IMR-90 (cell line): ENCODE measurements around the gene NPAS2. TPM values are rescaled to one million over a fixed set of nuclear protein-coding genes. Genes with fewer than 3 reads are reported as not detected.

ENCODE experiments used
- ATAC-seq: fragments of 200-7000 bp; cut with Tn5 transposase; 2 replicates; pipeline ENCODE4 v1.9.1; 2020; ENCODE audit warnings: low read depth, mild to moderate bottlenecking, moderate library complexity
- BruUV-seq: library from RNA; stranded (reverse); fragments of 400-500 nt; replicated peaks from 2 replicates; lab custom pipeline; 2021; lab: Mats Ljungman, UMichigan
- CTCF ChIA-PET: fragments of 300-600 bp; formaldehyde crosslinking; extraction: SDS; loops from one replicate; lab custom pipeline; 2021; ENCODE audit warnings: antibody characterized with exemption; lab: Yijun Ruan, JAX
- POLR2A ChIA-PET: fragments of 300-600 bp; sonication (Branson Sonifier 250); formaldehyde crosslinking; loops from one replicate; lab custom pipeline; 2022; ENCODE audit warnings: antibody characterized with exemption; ENCODE audit not compliant: unreplicated experiment; lab: Charles Lee
- DNase-seq: peaks from one replicate; pipeline ENCODE4 v3.0.0; 2013
- H2AFZ ChIP-seq: replicated peaks from 2 replicates; pipeline ENCODE3; 2013; ENCODE audit warnings: low read length, mild to moderate bottlenecking; ENCODE audit not compliant: poor library complexity
- H2AK5ac ChIP-seq: 2 replicates; pipeline ENCODE4 v1.6.1; 2013; ENCODE audit warnings: low read depth, low read length, inconsistent platforms
- H2AK9ac ChIP-seq: replicated peaks from 2 replicates; pipeline ENCODE3; 2013; ENCODE audit warnings: mild to moderate bottlenecking, low read depth, low read length, moderate library complexity; ENCODE audit not compliant: poor library complexity
- H2BK120ac ChIP-seq: 2 replicates; pipeline ENCODE4 v1.6.1; 2013; ENCODE audit warnings: low read depth, low read length, inconsistent platforms
- H2BK15ac ChIP-seq: 3 replicates; pipeline ENCODE4 v1.6.1; 2013; ENCODE audit warnings: low read depth, low read length, inconsistent platforms
- H2BK20ac ChIP-seq: 2 replicates; pipeline ENCODE4 v1.6.1; 2013; ENCODE audit warnings: low read depth, mild to moderate bottlenecking, inconsistent platforms, low read length, moderate library complexity
- H2BK5ac ChIP-seq: 2 replicates; pipeline ENCODE4 v1.6.1; 2013; ENCODE audit warnings: mild to moderate bottlenecking, low read depth, low read length, inconsistent platforms; ENCODE audit not compliant: poor library complexity, severe bottlenecking
- H3K14ac ChIP-seq: replicated peaks from 2 replicates; pipeline ENCODE4 v1.6.1; 2013; ENCODE audit warnings: low read depth, low read length, inconsistent platforms
- H3K18ac ChIP-seq: 2 replicates; pipeline ENCODE4 v1.6.1; 2013; ENCODE audit warnings: low read depth, low read length, control low read depth
- H3K23ac ChIP-seq: 2 replicates; pipeline ENCODE4 v1.6.1; 2013; ENCODE audit warnings: low read depth, low read length, inconsistent platforms
- H3K27ac ChIP-seq: 2 replicates; pipeline ENCODE4 v1.5.1; 2013; ENCODE audit warnings: mild to moderate bottlenecking, control low read depth, low read length; ENCODE audit not compliant: insufficient read depth
- H3K27me3 ChIP-seq: 2 replicates; pipeline ENCODE4 v1.6.1; 2013; ENCODE audit warnings: low read length; ENCODE audit not compliant: control insufficient read depth, insufficient read depth
- H3K36me3 ChIP-seq: 2 replicates; pipeline ENCODE4 v1.6.1; 2013; ENCODE audit warnings: low read length, mixed read lengths; ENCODE audit not compliant: control insufficient read depth, insufficient read depth
- H3K4ac ChIP-seq: 2 replicates; pipeline ENCODE4 v1.6.1; 2013; ENCODE audit warnings: low read depth, low read length, inconsistent platforms
- H3K4me1 ChIP-seq: 2 replicates; pipeline ENCODE4 v1.6.1; 2013; ENCODE audit warnings: low read length, mixed read lengths; ENCODE audit not compliant: control insufficient read depth, insufficient read depth
- H3K4me2 ChIP-seq: 2 replicates; pipeline ENCODE4 v1.6.1; 2013; ENCODE audit warnings: low read depth, mild to moderate bottlenecking, control low read depth, low read length, moderate library complexity
- H3K4me3 ChIP-seq: 2 replicates; pipeline ENCODE4 v1.5.1; 2013; ENCODE audit warnings: low read depth, mild to moderate bottlenecking, control low read depth, low read length, moderate library complexity; ENCODE audit not compliant: insufficient read depth
- H3K56ac ChIP-seq: 2 replicates; pipeline ENCODE4 v1.6.1; 2013; ENCODE audit warnings: low read length, inconsistent platforms; ENCODE audit not compliant: insufficient read depth; ENCODE audit errors: extremely low read depth
- H3K79me1 ChIP-seq, 2 experiments: 2 replicates each; pipeline ENCODE4 v1.6.1; 2013; ENCODE audit warnings: low read length in 2 of 2, inconsistent platforms in 1 of 2, low read depth in 1 of 2
- H3K9ac ChIP-seq: 2 replicates; pipeline ENCODE4 v1.6.1; 2013; ENCODE audit warnings: low read depth, low read length, control low read depth
- H3K9me1 ChIP-seq: 2 replicates; pipeline ENCODE4 v1.6.1; 2013; ENCODE audit warnings: low read length, inconsistent platforms; ENCODE audit not compliant: insufficient read depth
- H3K9me3 ChIP-seq: 2 replicates; pipeline ENCODE4 v1.6.1; 2013; ENCODE audit warnings: low read length; ENCODE audit not compliant: control insufficient read depth, insufficient read depth
- H4K20me1 ChIP-seq: 2 replicates; pipeline ENCODE4 v1.6.1; 2013; ENCODE audit warnings: low read length, inconsistent platforms; ENCODE audit not compliant: insufficient read depth
- H4K5ac ChIP-seq: 2 replicates; pipeline ENCODE4 v1.6.1; 2013; ENCODE audit warnings: mild to moderate bottlenecking, low read depth, low read length, control low read depth
- H4K8ac ChIP-seq, 2 experiments: 2 replicates each; pipeline ENCODE4 v1.6.1; 2013; ENCODE audit warnings: low read depth in 2 of 2, low read length in 2 of 2, control low read depth in 1 of 2, inconsistent platforms in 1 of 2
- H4K91ac ChIP-seq: 2 replicates; pipeline ENCODE4 v1.6.1; 2013; ENCODE audit warnings: low read depth, low read length, inconsistent platforms; ENCODE audit not compliant: insufficient read depth
- BHLHE40 ChIP-seq: fragments of 150-350 bp; IDR thresholded peaks from 2 replicates; pipeline ENCODE4 v1.6.1; 2016; ENCODE audit warnings: mild to moderate bottlenecking, low read depth, low read length
- CEBPB ChIP-seq: IDR thresholded peaks from 2 replicates; pipeline ENCODE4 v1.6.1; 2012; ENCODE audit warnings: low read depth, low read length, improper control_type of control experiment
- CHD1 ChIP-seq: IDR thresholded peaks from 2 replicates; pipeline ENCODE4 v1.6.1; 2012; ENCODE audit warnings: low read depth, low read length, improper control_type of control experiment
- ELK1 ChIP-seq: fragments of 150-350 bp; IDR thresholded peaks from 2 replicates; pipeline ENCODE4 v1.6.1; 2016; ENCODE audit warnings: low read depth, mild to moderate bottlenecking, low read length, moderate library complexity, borderline replicate concordance
- FOS ChIP-seq: fragments of 150-350 bp; IDR thresholded peaks from 2 replicates; pipeline ENCODE4 v1.6.1; 2016; ENCODE audit warnings: low read depth, low read length
- MAFK ChIP-seq: IDR thresholded peaks from 2 replicates; pipeline ENCODE4 v1.6.1; 2012; ENCODE audit warnings: low read depth, low read length, improper control_type of control experiment
- MAZ ChIP-seq: IDR thresholded peaks from 2 replicates; pipeline ENCODE4 v1.6.1; 2012; ENCODE audit warnings: low read depth, mild to moderate bottlenecking, low read length, improper control_type of control experiment, moderate library complexity, borderline replicate concordance
- MXI1 ChIP-seq: IDR thresholded peaks from 2 replicates; pipeline ENCODE4 v1.6.1; 2012; ENCODE audit warnings: low read depth, mild to moderate bottlenecking, low read length, moderate library complexity, borderline replicate concordance
- NFE2L2 ChIP-seq: fragments of 150-350 bp; IDR thresholded peaks from 2 replicates; pipeline ENCODE4 v1.6.1; 2016; ENCODE audit warnings: low read depth, mild to moderate bottlenecking, low read length
- POLR2A ChIP-seq: IDR thresholded peaks from 2 replicates; pipeline ENCODE4 v1.6.1; 2012; ENCODE audit warnings: mild to moderate bottlenecking, low read depth, low read length
- RAD21 ChIP-seq: IDR thresholded peaks from 2 replicates; pipeline ENCODE4 v1.6.1; 2012; ENCODE audit warnings: low read length, improper control_type of control experiment
- RCOR1 ChIP-seq: IDR thresholded peaks from 2 replicates; pipeline ENCODE4 v1.6.1; 2012; ENCODE audit warnings: mild to moderate bottlenecking, low read length, improper control_type of control experiment; ENCODE audit not compliant: insufficient replicate concordance
- RFX5 ChIP-seq: IDR thresholded peaks from 2 replicates; pipeline ENCODE4 v1.8.0; 2012; ENCODE audit warnings: low read depth, mild to moderate bottlenecking, low read length, moderate library complexity
- SMC3 ChIP-seq: fragments of 150-350 bp; IDR thresholded peaks from 2 replicates; pipeline ENCODE4 v1.6.1; 2016; ENCODE audit warnings: low read depth, mild to moderate bottlenecking, antibody characterized with exemption, low read length, moderate library complexity
- USF2 ChIP-seq: fragments of 150-350 bp; IDR thresholded peaks from 2 replicates; pipeline ENCODE4 v1.6.1; 2017; ENCODE audit warnings: mild to moderate bottlenecking, antibody characterized with exemption, low read length, low read depth
- WGBS, 2 experiments: methylation state at CpG; one replicate each; pipeline versions ENCODE4 v1.1.5 to v1.1.7; 2013; ENCODE audit warnings: missing lambda C conversion rate in 2 of 2; ENCODE audit not compliant: insufficient read length in 1 of 2; ENCODE audit errors: extremely low coverage in 2 of 2; 5-methylcytosine and 5-hydroxymethylcytosine counted together
- dilution Hi-C: fragments of 300-500 bp; cut with HindIII; formaldehyde crosslinking; loops from one replicate; pipeline ENCODE4 v1.14.3; 2018; ENCODE audit warnings: low sequenced_read_pairs; ENCODE audit not compliant: unreplicated experiment
- in situ Hi-C: fragments of 300-500 bp; cut with MboI; formaldehyde crosslinking; loops from 3 replicates; pipeline ENCODE4 v1.14.3; 2019; ENCODE audit warnings: low sequenced_read_pairs, inconsistent platforms, mixed read lengths
- intact Hi-C: fragments of 100-400 bp; cut with micrococcal nuclease; formaldehyde crosslinking; loops from 2 replicates; pipeline ENCODE4 v1.10.0; 2022
- polyA plus RNA-seq, 3 experiments: library from polyadenylated mRNA; depleted of rRNA; stranded (reverse); fragments of >200 nt; gene quantifications; 2 replicates each; pipeline ENCODE4 v1.2.3, GENCODE V29; 2012; ENCODE audit warnings: low replicate concordance in 1 of 3
- total RNA-seq: library from RNA; depleted of rRNA; stranded (reverse); fragments of >200 nt; gene quantifications from 2 replicates; pipeline ENCODE4 v1.2.3, GENCODE V29; 2012
- TF ChIP-seq, protein P1 (sequence below): conservative IDR thresholded peaks from 2 replicates; pipeline ENCODE4 v1.5.1; 2012; ENCODE audit warnings: mild to moderate bottlenecking, low read depth, low read length, improper control_type of control experiment

The NPAS2 gene
- total and polyA plus RNA-seq, 2 of the 4 experiments (the other 2 are of a cell fraction) = 5.2 to 14.8 TPM

DNA sequence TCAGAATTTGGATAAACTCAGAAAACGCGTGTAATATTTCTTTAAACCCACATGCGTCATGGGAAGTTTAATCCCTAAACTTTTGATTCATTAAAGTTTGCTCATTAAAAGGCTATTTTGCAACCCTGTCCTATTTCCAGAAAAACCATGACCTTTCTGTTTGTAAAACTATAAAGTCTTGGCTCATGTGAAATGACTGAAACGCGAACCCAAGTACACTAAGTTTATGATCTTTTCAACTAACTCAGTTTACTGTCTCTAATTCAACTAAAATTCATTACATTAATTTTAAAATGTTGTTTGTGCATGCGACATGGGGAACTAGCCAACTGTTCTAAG, 178.3 kb downstream of the NPAS2 start:
- no peak for ATAC-seq
- H3K4me3 ChIP-seq = no peak overlapping the region
- ChIA-PET POLR2A (no interaction called here), CTCF (no interaction called here)
- no peak overlapping the region for H2AFZ ChIP-seq
- TF ChIP-seq SMC3 (no peak), POLR2A (no peak), NFE2L2 (no peak), MXI1 (no peak), RFX5 (no peak), USF2 (no peak), MAZ (no peak), FOS (no peak), BHLHE40 (no peak), RAD21 (no peak), CHD1 (no peak), ELK1 (no peak), MAFK (no peak), CEBPB (no peak), RCOR1 (no peak)
- TF ChIP-seq, protein P1, sequence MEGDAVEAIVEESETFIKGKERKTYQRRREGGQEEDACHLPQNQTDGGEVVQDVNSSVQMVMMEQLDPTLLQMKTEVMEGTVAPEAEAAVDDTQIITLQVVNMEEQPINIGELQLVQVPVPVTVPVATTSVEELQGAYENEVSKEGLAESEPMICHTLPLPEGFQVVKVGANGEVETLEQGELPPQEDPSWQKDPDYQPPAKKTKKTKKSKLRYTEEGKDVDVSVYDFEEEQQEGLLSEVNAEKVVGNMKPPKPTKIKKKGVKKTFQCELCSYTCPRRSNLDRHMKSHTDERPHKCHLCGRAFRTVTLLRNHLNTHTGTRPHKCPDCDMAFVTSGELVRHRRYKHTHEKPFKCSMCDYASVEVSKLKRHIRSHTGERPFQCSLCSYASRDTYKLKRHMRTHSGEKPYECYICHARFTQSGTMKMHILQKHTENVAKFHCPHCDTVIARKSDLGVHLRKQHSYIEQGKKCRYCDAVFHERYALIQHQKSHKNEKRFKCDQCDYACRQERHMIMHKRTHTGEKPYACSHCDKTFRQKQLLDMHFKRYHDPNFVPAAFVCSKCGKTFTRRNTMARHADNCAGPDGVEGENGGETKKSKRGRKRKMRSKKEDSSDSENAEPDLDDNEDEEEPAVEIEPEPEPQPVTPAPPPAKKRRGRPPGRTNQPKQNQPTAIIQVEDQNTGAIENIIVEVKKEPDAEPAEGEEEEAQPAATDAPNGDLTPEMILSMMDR = no peak
- intact Hi-C loops = no loop called here
- H3K36me3 ChIP-seq = peaks cover 10% of the 10 kb centered on the region
- dilution Hi-C loops = no loop called here
- H3K4me1 ChIP-seq = peaks cover 4% of the 10 kb centered on the region
- no peaks in the 10 kb centered on the region for H3K27me3 ChIP-seq
- no peak overlapping the region for H2AK5ac ChIP-seq
- H2BK15ac ChIP-seq = no peak overlapping the region
- H3K23ac ChIP-seq = no peak overlapping the region
- no peak overlapping the region for H3K4ac ChIP-seq
- peaks cover 10% of the 10 kb centered on the region; the same call in 1 of the 2 replicates for H3K9me1 ChIP-seq
- H3K27ac ChIP-seq = no peak overlapping the region
- BruUV-seq = no TSS peak
- H4K8ac ChIP-seq = no peak overlapping the region
- H3K4me2 ChIP-seq = no peak overlapping the region
- no peak overlapping the region for H2AK9ac ChIP-seq
- in situ Hi-C loops = no loop called here
- no peak overlapping the region for H3K14ac ChIP-seq
- no peak overlapping the region for H2BK5ac ChIP-seq
- peaks cover 0 to 6% of the 10 kb centered on the region in 2 experiments; a peak in 2 of 4 replicates for H3K79me1 ChIP-seq
- H4K91ac ChIP-seq = no peak overlapping the region
- no peak overlapping the region for H3K9ac ChIP-seq
- H3K56ac ChIP-seq = no peak overlapping the region
- no peak overlapping the region for H2BK20ac ChIP-seq
- H4K20me1 ChIP-seq = peaks cover 10% of the 10 kb centered on the region
- H3K18ac ChIP-seq = no peak overlapping the region
- WGBS, 2 experiments = no CpG with 5 or more reads among the region's 6 CpGs
- no peak overlapping the region for H2BK120ac ChIP-seq
- no peak overlapping the region for H4K5ac ChIP-seq
- H3K9me3 ChIP-seq = no peaks in the 10 kb centered on the region
- no peak for DNase-seq
